HG03442 (cell line): ENCODE measurements around the gene SSTR5.

Experiments
- ATAC-seq: cut with Tn5 transposase; IDR thresholded peaks from one replicate; pipeline ENCODE4 v1.9.1; 2021; ENCODE audit warnings: mild to moderate bottlenecking, moderate library complexity; ENCODE audit not compliant: unreplicated experiment

SSTR5 gene

GRCh38 chr16:1101133-1101532, 28.6 kb downstream of the SSTR5 start:
- no peak for ATAC-seq

DNA sequence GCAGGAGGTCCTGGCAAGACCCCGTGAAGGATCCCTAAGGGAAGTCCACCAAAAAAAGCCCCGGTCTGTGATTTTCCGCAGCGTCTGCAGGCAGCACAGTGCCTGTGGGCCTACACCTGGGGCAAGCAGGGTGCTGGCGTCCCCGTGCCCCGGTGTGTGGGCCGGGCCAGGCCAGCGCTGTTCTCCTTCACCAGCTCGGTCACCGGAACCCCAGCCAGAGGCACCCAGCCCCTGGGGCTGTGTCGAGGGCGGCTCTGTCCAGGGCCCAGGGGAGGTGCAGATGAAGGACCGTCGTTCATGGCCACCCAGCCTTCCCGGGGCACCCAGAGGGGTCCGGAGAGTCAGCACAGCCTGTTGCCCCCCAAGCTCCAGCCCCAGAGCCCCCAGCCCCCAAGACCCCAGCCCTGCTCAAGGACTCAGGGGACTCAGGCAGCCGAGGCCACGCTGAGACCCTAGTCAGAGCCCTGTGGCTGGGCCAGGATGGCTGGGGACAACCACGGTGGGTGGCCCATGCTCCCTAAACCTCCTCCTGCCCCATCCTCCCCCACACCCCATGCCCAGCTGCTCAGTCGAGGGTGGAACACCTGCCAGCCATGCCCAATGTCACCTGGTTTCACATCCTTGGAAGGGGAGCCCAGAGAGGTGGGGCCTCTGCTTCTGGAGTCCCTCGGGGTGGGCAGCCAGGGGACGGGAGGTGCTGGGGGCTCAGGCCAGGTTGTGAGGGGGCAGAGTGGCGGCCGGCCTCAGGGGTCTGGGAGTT, 29.2 kb downstream of the SSTR5 start:
- ATAC-seq = no peak

DNA sequence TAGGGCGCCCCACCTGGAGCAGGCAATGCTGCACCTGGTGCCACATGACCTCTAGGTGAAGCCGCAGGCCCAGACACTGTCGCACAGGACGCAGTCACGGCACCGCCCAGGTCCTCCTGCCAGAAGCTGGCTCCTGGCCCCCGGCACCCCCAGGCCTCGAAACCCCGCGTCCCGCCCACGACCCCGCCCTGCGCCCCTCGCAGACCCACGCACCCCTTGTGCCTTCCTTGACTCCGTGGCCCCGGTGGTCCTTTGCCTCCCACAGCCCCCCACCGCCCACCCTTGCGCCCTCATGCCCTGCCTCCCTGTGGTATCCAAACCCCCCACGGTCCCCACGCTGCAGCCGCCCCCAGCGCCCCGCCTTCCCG, 29.8 kb downstream of the SSTR5 start:
- ATAC-seq = no peak

DNA sequence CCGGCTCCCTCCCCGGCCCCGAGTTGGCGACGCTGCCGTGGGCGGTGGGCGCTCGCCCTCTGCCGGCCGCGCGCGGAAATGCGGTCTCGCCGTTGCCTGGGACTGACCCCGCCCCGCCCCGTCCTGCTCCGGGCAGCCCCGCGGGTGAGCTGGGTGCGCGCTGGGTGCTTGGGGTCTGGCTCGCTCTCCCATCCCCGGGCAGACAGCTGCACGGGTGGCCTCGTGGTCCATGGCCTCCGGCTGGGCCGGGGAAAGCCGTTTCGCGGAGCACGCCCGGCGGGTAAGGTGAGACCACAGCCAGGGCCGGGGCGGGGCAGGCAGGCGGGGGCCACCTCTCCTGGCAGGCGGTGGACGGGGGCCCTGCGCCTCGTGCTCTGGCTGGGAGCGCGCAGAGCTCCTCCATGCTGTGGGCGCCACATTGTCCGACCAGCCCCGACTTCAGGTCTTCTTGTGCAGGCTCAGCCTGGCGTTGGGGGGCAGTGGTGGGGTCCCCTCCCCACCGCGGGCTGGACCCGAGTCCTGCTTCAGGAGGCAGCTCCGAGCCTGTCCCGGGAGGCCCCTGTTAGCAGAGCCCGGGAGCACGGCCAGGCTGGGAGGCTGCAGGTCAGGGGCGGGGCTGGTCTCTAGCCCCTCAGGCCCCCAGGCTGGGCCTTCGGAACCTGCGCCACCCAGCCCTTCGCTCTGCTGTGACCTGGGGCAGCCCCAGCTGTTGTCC, 30.5 kb downstream of the SSTR5 start:
- ATAC-seq = no peak

- no peak for ATAC-seq
Measured at GRCh38 chr16:1103636-1103980, 31.1 kb downstream of the SSTR5 start.

DNA sequence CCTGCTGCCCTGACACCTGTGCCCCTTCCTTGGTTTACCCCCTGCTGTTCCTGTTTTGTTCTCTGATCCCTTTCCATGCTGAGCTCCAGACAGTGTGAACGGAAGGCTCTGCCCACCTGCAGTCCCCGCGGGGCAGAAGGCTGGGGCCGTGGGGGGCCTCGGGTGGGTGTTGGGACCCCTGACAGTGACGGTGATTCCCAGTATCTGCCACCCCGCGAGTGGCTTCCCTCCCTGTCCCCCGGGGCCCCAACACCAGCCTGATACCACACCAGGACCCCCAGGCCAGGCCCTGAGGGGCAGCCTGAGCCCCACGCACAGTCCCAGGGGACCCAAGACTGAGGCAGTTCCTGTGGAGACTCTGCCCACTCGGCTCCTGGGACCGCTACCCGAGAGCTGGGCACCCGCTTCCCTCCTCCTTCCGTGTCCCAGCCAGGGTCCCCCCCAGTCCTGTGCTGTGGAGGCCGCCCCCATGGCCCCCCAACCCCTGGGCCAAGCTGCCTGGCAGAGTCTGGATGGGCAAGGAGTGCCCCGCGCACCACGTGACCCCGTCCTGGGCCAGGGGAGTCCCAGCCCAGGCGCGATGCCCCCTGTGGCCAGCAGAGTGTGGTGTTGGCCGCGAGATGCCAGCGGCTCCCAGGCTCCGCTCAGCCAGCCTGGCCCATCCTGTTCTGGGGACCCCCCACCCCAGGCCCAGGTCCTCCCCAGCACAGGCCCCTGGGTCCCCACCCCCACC, 33.5 kb downstream of the SSTR5 start:
- no peak for ATAC-seq

GRCh38 chr16:1106659-1107058, 34.1 kb downstream of the SSTR5 start:
- no peak for ATAC-seq

- ATAC-seq = no peak
Measured at GRCh38 chr16:1107141-1107540, 34.6 kb downstream of the SSTR5 start.

DNA sequence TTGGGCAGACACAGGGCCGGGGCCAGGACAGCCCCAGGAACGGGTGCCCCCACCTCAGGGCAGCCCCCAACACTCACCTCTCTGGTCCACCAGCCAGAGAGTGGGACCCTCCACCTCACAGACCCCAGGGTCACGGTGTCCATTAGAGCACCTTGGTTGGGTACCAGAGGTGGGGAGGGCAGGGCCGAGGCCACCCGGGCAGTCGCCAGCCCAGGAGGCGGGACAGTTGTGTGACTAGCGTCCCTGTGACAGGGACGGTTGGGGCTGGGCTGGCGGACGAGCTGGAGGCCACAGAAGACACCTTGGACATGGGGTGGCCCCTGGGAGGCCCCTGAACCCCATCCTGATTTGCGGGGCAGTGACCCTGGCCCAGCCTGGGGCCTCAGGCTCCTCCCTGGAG, 35.2 kb downstream of the SSTR5 start:
- ATAC-seq = no peak

GRCh38 chr16:1108299-1109252, 36.0 kb downstream of the SSTR5 start:
- ATAC-seq = no peak

DNA sequence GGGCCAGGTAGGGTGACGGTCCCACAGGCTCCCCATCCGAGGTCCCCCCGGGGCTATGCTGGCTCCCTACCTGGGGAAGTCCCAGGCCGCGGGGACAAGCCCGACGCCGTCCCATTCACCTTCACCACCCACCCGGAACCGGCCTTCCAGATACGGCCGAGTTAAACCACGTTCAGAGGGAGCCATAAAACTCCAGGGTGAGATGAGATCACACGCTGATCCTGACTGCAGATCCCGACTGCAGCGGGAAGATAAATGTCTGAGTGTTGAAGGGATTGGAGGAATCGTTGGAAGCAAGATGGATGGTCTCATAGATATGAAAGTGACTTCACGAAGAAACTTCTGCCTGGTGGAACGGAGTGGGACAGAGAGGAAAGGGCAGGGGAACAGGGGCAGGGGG, 37.1 kb downstream of the SSTR5 start:
- no peak for ATAC-seq

DNA sequence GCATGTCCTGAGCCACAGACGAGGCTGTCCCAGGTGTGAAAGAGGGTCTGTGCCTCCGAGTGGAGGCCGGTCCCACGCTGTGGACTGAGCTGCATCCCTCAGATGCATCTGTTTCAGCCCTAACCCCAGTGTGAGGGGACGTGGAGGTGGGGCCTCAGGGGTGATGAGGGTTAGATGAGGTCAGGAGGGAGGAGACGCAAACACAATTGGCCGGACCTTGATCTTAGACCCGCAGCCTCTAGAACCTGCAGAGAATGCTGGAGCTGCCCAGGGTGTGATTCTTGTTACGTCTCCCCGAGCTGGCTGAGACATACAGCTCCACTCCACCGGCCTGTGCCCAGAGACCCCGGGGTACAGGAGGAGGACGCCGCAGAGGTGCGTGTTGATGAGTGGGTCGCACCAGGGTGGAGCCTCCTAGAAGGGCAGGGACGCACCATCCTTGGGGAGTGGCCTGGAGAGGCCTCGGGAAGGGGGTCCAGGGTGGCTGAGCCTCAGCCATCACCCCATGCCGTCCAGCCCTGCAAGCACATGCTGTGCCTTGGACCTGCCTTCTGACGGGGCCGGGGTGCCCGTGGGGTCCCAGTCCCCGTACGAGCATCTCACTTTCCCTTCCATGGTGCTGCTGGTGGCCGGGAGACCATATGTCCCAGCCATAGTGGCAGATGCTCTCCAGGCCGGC, 40.1 kb downstream of the SSTR5 start:
- no peak for ATAC-seq

DNA sequence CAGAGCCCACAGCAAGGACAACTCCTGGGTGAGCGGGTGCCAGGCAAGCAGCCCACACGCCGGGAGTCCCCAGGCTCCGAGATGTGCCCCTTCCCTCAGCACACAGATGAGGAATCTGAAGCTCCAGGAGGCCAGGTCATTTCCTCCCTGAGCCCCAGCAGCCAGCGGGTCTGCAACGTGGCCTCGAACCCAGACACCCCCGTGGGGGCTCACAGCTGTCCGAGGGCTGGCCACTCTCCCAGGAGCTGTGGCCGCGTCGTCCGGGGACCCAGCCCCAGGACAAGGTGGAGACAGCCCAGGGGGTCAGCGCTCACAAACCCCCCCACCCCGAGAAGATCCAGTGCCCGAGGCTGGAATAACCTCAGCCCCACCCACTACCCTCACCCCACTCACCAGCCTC, 40.9 kb downstream of the SSTR5 start:
- ATAC-seq = no peak

GRCh38 chr16:1113889-1114526, 41.5 kb downstream of the SSTR5 start:
- no peak for ATAC-seq

DNA sequence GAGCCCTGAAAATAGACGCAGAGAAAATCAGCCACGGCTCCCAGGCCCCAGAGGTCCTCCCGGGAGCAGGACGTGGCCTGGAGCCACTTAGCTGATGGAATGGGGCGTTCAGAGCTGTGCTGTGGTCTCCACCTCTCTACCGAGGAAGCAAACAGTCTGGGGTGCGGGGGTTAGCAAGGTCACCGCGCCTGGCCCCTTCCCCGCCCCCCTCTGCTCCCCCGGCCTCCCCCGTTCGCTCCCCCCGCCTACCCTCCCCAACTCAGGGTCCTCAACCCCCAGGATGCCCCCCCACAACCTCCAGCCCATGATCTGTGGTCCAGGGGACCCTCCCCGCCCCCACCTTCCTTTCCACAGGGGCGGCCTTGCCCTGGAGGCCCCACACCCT, 44.1 kb downstream of the SSTR5 start:
- no peak for ATAC-seq

DNA sequence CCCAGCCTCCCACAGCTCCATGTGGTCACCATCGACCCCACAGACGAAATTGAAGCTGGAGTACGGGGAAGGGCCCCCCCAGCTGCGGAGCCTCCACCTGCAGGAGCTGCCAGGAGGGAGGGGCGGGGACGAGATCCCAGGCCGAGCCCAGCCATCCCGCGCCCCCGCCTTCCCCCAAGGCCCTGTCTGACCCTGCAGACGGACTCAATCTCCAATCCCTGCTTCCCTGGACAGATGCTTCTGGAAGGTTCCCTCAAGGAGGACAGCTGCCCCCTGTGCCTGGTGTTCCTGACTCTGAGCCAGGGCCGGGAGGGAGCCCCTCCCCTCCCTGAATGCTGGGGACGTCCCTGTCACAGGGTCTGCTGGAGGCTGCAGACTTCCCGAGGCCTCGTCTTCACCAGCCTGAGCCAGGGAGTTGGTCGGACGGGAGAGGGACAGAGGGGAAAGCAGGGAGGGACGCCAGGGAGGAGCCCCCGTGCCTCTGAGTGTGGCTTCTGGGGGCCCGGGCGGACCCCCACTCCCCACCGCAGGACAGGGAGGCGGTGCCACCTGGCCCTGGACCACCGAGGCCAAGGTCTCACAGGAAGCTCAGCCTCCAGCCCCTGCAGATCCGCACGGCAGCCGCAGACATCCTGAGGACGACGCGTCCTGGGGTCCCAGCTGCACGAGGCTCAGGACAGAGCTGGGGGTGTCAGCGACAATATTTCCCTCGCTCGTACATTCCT, 44.8 kb downstream of the SSTR5 start:
- ATAC-seq = no peak

DNA sequence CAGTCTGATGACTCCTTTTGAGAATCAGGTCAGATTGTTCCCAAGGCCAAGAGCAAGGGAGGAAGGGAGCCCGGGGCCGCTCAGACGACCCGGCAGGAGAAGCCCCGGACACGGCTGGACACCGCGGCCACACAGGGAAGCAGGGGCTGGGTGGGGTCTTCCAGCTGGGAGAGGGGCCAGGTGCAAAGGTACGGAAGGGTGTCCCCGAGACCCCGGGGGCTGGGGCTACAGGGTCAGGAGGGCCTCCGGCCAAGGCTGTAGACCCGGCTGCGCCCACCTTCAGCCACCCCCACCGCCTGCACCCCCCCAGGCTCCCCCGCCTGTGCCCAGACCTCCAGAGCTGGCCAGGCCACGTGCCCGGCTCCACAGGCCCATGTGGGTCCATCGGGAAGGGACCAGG, 45.4 kb downstream of the SSTR5 start:
- ATAC-seq = no peak

- no peak for ATAC-seq
Measured at GRCh38 chr16:1119129-1119528, 46.6 kb downstream of the SSTR5 start.
